Limb (tissue), 2 donors: Measurements from ENCODE around the gene HSD17B8.

Experiments
- DNase-seq, 2 donors: peaks; one replicate each; pipeline ENCODE4 v3.0.0-alpha.2; 2016; ENCODE audit errors: extremely low spot score in 2 of 2

Gene HSD17B8

DNA sequence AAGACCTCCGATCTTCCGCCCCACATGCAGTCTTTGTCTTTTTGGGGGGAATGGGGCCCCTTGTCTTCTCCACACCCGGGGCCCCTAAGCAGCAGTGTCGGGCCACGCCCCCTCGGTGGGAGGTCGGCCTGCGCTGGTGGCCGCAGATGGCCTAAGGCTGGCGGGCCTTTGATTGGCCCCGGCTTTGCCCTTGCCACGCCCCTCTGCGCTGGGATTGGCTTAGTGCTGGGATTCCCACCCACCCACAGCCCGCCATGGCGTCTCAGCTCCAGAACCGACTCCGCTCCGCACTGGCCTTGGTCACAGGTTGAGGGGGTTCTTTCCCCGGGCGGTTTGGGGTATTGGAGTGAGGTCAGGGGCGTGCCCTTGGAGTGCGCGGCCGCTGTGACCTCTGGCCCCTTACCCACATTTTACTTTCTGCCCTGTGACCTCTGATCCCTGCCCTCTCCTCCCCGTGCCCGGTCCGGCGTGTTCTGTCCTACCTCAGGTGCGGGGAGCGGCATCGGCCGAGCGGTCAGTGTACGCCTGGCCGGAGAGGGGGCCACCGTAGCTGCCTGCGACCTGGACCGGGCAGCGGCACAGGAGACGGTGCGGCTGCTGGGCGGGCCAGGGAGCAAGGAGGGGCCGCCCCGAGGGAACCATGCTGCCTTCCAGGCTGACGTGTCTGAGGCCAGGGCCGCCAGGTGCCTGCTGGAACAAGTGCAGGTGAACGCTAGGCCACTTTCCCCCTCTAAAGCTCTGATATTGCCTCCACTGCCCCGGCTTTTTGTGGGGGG is at the start of gene HSD17B8:
HSD17B8 (plus strand) TSS at position 241 of the 776 bp plus-strand sequence; CDS start at position 255, 14 bp downstream.
- peak; percentile 91 to 95 for DNase-seq

DNA sequence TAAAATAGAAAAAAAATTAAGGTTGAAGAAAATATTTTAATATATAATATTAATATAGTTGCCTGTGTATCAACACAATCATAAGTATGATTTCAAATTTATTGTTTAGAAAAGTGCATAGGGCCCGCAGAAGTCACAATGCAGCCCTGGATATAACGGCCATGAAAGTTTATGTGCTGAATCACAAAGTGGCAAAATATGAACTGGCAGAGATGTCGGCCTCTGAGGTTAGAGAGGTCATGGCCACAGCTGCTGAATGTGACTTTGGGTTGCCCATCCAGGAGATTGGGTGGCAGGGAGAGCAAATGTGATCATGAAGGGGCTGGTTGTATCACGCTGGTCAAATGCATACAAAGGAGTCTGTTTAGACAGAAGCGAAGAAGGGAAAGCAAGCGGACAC is 47.9 kb upstream of the HSD17B8 start:
- DNase-seq, result no peak

DNA sequence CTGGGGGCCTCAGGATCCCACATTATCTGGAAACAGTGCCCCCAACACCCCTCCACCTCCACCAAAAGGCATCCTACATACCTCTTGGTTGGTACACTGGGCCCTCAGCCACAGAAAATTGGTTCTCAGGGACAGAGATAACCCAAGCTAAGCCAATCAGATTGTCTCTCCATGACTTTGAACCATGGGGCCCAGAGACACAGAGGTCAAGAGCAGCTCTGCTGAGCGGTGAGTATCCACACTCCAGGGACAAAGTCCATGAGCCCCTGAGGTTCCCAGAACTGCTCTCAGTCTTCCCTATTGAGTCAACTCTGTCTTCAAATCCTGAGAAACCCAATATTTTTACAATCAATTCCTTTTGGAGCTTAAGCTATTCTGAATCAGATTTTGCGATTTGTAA is 47.5 kb upstream of the HSD17B8 start:
- no peak for DNase-seq

DNA sequence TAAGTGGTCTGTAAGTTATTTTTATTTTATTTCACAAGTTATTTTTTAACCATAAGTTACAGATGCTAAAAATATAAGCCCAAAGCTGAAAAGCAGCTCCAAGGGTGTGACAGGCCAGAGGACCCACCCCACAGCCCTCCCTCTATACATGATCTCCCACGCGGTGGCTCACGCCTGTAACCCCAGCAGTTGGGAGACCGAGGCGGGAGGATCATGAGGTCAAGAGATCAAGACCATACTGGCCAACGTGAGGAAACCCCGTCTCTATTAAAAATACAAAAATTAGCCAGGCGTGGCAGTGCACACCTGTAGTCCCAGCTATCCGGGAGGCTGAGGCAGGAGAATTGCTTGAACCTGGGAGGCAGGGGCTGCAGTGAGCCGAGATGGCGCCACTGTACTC is 44.4 kb upstream of the HSD17B8 start:
- DNase-seq, result no peak

DNA sequence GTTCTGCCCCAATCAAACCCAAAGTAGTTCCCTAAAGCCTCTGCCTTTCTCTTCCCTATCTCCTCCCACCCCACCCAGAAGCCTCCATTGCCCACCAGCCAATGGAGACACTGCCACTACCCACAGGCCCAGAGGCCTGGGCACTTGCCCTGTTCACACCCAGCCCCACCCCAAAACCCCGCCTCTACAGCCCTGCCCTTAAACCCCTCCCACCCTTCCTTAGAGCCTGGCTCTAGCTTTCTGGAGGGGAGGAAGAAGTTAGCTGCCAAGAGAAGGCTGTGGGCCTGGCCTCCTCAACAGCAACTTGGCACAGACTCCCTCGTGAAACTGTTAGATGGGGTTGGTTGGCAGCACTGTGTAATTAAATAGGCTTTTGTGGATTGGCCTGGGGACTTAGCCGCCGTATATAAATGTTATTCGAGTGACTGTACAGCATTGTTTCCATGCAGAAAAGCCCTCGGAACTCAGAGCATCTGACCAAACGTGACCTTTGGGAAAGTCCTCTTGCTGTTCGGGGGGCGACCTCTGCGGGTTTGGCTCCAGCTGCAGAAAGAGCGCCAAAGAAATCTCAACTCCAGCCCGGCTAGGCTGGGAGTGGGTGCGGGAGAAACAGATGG is 43.6 kb upstream of the HSD17B8 start:
- peak; percentile 63 to 88 for DNase-seq

DNA sequence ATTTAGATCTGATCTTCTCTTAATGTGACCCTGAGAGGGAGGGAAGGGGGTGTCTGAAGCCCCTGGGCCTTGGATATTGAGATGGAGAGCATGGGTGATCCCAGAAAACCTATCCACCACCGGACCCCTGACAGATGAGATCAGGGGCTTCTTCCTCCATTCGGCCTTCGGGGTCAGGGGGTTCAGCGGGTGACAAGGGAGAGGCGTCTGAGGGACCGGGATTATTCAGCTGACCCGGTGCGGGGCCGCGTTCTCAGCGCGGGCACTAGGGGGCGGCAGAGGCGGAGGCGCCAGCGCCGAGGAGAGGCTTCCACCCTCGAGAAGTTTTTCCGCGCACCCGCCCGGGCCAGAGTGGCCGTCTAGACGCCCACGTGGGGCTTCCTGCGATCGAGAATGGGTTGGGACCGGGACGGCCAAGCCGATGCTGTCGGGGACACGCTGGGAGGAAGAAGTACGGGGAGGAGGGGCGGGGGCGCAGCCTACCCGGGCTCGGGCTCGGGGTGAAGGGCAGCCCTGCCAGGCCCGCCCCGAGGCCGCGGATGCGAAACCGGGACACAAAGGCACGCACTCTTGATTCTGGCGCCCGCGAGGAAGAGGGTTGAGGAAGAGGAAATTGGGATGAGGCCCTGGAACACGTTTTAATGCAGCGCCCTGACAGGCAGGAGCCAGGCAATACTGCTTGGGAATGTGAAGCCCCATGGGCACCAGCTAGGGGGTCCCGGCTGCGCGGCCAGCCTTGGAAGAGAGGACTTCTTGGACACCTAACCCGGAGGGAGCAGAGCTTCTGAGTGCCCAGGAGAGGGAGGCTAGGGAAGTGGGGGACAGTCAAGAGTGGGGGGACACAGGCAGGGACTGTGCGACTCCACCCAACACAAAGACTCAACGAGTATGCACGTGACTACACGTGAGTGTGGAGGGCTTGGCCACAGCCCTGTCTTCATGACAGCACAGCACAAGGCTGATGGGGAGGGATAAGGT is 42.8 kb upstream of the HSD17B8 start:
- peak; percentile 71 to 88 for DNase-seq

DNA sequence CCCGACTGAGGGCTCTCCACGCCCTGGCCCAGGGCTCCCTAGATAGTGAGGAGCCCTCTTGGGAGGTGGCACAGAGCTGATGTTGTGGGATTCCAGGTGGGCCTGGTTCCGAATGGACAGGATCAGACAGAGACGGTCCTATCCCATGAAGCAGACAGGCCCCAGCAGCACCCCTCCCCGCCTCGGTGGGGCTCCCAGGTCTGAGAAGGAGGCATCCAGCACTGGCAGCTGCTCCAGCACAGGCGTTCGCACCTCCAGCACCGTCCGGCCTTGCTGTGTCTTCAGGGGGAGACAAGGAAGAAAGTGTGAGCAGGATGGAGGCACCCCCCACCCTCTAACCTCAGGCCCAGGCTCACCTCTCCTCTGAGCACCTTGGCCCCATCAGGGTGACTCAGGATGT is 40.9 kb upstream of the HSD17B8 start:
- no peak for DNase-seq

DNA sequence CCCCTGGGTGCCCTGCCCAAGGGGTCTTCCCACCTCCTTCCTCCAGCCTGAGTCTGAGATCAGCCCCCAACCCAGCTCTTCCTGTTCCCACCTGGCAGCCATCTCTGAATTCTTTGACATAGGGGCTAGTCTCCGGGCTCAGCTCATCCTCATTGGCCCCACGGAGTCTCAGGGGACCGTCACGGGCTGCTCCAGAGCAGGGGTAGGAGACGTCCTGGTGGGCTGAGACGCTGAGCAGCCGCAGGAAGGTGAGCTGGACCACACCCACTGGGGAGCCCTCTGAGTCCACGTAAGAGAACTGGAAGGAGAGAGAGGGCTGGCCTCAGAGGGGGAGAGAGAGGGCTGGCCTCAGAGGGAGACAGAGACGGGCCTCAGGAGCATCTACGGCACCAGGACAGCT is 40.3 kb upstream of the HSD17B8 start:
- no peak for DNase-seq

DNA sequence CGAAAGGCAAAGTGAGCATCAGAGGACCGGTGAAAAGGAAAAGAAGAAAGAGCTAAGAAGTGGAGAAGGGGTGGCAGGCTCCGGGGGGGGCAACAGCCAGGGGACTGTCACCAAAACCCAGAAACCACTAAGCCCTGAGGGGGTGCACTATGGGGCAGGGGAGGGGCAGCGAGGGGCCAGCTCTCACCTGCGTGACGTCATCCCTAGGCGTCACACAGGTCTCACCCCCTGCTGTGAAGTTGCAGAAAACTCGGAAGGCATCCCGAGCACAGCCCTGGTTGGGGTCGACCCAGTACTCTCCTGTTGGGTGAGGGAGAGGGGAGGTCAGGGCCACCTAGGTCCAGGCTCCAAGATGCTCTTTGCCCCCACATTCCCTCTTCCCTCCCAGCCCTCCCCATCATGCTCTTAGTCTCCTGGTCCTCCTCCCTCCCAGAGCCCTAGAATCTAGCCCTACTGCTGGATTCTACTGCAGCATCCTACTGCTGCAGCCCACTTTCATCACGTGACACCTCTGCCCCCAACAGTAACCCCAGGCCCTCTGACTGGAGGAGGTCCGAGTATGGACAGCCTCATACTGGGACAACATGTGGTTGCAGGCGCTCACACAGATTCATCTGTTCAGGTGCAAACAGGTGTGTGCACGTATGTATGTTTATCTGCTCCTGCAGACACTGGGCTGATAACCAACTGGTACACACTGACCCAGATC is 39.6 kb upstream of the HSD17B8 start:
- DNase-seq, result no peak

DNA sequence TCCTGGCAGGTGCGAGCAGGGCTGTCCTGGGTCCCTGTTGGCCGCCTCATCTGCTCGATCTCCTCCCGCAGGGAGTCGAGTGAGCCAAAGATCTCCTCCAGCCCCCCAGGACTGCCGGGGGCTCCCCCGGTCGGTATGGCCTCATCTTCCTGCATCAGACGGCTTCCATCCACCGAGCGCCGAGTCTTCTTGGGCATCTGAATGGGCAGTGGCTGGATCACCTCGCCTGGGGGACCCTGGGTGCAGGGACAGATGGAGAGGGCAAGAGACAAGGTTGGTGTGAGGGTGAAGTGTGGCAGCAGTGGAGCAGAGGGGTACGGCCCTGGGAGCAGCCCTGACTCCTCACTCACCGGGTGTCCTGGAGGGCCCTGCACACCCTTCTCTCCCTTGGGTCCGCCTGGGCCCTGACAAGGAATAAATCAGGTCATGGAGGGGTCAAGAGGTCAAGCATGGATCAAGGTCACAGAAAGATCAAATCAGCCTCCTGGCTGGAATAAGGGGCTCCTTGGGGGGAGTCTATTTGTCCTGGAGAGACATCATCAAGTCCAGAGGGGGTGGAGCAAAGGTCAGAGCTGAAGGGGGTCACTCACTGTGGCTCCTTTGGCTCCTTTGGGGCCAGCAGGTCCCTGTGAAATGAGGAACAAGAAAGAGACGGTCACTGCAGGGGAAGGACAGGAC is 38.7 kb upstream of the HSD17B8 start:
- DNase-seq, result no peak

DNA sequence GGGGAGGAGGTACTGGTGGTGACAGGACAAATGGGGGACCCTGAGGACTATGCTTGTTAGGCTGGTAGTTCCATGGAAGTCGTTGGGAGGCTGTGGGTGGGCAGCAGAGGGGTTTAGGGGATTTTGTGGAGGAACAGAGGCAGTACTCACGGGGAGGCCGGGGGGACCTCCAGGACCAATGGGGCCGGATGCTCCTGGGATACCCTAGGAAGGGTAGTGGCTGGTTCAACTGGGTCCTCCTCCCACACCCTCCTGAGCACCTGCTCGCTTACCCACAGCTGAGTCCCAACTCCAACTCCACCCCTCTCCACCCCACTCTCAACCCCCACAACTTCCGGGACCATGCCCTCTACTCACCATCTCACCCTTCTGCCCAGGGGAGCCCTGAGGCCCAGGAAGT is 38.1 kb upstream of the HSD17B8 start:
- DNase-seq, result no peak

DNA sequence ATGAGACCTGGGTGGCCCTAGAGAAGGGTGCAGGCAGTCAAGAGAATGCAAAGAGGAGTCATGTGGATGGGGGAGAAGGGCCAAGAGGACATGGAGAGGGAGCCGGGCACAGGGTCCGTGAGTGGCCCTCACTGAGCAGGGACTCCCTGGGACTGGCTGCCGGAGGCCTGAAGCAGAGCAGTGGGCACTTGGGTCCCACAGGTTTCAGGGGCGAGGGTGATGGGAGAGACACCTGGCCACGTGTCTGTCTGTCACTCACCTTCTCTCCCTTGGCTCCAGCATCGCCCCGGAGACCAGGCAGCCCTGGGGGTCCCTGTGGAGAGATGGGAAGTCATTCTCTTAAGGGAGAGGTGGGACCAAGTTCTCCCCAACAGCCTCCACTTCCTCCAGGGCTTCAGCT is 37.6 kb upstream of the HSD17B8 start:
- DNase-seq, result no peak

DNA sequence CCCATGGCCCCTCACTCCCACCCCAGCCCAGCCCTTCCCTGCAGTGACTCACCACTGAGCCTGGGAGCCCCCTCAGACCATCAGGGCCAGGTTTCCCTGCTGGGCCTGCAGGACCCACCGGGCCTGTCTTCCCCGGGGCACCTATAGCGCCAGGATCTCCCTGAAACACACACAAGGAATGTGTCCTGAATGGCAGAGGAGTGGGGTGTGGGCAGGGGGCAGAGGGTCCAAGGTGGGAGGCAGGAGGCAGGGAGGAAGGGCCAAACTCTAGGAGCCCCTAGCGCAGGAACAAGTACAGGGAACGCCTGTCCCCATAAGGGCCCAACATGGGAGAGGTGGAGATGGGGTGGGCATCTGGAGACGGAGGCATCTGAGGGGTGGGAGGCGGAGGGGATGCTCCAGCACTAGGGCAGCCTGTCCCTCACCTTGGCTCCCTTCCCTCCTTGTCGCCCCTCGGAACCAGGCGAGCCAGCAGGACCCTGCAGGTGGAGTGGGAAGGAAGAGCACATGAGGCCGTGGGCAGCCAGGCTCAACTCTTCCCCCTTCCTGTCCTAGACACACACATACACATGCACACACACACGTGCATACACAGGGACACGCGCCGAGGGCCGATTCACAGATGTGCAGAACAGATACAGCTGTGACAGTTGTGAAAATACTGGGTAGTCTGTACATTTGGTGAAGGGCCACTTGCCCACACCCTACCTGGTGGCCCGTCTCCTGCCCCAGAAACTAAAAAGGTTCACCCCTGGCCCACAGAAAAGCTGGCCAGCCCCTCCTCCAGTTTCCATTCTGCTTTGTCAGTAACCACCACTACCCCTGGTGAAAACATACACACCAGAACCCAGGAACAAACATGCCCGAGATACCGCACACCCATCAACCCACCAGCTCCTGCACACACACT is 36.8 kb upstream of the HSD17B8 start:
- no peak for DNase-seq

DNA sequence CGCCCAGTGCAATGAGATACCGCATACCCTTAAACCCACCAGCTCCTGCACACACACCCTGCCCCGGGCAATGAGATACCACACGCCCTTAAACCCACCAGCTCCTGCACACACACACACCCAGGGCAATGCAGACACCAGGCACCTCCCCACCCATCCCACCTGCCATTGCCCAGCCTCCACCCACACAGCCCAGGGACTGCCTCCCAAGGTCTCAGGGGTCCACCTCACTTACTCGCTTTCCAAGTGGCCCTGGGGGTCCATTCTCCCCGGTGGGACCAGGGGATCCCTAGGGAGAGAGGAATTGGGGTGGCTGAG is 36.2 kb upstream of the HSD17B8 start:
- no peak for DNase-seq

DNA sequence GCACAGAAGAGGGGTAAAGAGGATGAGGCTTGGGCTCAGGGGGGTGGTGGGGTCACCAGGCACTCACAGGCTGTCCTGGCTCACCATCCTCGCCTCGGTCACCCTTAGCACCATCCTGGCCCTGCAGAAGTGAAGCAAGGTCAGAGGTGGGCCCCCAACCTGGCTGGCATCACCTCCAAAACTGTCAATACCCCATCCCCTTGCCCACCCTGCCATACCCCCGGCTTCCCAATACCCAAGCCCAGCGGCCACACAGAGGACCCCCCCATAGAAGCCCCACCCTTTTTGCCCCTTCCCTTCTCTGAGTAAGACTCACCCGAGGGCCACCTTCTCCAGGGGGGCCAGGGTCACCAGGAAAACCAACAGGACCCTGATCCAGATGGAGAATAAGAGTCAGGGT is 35.8 kb upstream of the HSD17B8 start:
- no peak for DNase-seq

DNA sequence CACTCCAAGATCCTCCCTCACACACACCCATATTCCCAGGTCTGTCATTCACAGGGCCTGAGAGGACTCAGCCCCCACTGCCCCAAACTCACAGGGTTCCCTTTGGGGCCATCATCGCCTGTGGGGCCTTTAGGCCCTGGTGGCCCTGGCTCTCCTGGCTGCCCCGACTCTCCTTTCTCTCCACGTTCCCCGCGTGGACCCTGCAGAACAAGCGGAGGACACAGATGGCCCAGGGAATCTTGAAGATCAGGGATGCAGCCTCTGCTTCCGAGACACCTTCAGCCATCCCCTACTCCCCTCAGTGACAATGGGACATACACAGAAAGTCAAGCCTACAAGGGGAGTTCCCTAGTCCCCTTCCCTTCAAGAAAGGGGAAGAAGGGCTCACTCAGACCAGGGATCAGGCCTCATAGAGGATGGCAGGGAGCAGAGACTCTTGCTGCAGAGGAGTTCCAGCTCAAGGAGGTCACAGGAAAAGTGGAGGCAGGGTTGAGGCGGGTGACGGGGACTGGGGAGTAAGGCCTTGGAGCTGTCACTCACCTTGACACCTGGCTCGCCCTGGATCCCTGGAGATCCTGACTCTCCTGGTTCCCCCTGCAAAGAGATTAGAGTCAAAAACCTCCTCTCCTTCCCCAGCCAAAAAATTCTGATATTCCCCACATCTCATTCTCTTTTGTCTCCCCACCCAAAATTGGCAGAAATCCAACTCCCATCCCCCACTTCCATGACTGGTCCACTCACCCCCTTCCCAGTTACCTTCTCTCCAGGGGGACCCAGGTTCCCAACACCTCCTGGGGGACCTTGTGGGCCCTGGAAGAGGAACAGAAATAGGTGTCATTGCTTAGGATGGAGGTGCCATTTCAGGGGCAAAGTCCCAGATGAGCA is 34.9 kb upstream of the HSD17B8 start:
- no peak for DNase-seq

DNA sequence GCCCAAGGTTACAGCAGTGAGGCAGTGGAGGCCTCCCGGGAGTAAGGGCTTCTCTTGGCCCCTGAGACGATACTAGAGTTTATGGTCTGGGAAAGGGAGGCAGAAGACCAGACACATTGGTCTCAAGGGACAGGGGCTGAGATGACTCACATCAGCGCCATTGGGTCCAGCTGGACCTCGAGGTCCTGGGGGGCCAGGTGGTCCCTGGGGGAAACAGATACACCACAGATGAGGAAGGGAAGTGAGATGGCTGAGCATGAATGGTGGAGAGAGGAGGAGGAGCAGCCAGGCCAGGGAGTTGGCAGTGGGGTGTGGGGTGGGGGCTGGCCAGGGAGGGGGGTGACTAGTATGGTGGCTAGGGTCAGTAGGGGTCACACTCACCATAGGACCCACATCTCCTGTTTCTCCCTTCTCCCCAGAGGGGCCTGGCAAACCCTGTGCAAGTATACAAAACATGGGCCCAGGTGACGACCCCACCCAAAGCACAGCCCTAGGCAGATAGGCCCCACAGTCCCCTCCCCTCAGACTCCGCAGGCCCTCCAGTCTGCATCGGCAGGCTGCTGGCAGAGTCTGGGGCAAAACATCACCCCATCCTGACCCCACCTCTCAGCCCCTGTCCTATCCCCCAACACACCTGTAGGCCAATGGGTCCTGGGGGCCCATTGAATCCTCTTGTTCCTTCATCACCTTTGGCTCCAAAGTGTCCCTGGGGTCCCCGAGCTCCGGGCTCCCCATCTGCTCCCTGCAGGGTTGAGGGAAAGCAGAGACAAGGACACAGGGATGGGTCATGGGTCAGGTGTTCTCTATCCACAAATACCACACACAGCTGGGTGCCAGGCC is 34.1 kb upstream of the HSD17B8 start:
- DNase-seq, result no peak
